COR-L47 (cell line): ENCODE data around the gene ASCC3.
A peak's percentile ranks its signal among the peaks of the same experiment; 100 is the strongest.
"Not testable (repeated sequence)": the region's sequence is repeated elsewhere in the genome, so short reads cannot be mapped to it uniquely, and the experiment has no call there.

Experiments
- DNase-seq: peaks from one replicate; lab custom pipeline; 2025; lab: John Stamatoyannopoulos, UW

Gene ASCC3

GRCh38 chr6:100880853-100881706 is at the start of gene ASCC3:
Gene ASCC3, minus strand, starts transcription at chr6:100881329. Its CDS starts 13,332 bp downstream, at chr6:100867997.
- DNase-seq: peak; percentile 68

GRCh38 chr6:100925749-100926148 is 44.6 kb upstream of the ASCC3 start:
- DNase-seq: no peak

- DNase-seq: no peak
Observed at GRCh38 chr6:100924534-100925227, 43.6 kb upstream of the ASCC3 start.

- no peak for DNase-seq
Observed at GRCh38 chr6:100923481-100924165, 42.5 kb upstream of the ASCC3 start.

GRCh38 chr6:100920028-100920605 is 39.0 kb upstream of the ASCC3 start:
- DNase-seq: no peak

- no peak for DNase-seq
Observed at GRCh38 chr6:100918152-100918551, 37.0 kb upstream of the ASCC3 start.

GRCh38 chr6:100915876-100916275 is 34.7 kb upstream of the ASCC3 start:
- no peak for DNase-seq

GRCh38 chr6:100913400-100914276 is 32.5 kb upstream of the ASCC3 start:
- DNase-seq: no peak

GRCh38 chr6:100906325-100906724 is 25.2 kb upstream of the ASCC3 start:
- no peak for DNase-seq

- no peak for DNase-seq
Observed at GRCh38 chr6:100905067-100905466, 23.9 kb upstream of the ASCC3 start.

- no peak for DNase-seq
Observed at GRCh38 chr6:100904316-100904715, 23.2 kb upstream of the ASCC3 start.

- no peak for DNase-seq
Observed at GRCh38 chr6:100901582-100901981, 20.5 kb upstream of the ASCC3 start.

GRCh38 chr6:100899202-100899601 is 18.1 kb upstream of the ASCC3 start:
- DNase-seq: no peak

GRCh38 chr6:100897671-100898070 is 16.5 kb upstream of the ASCC3 start:
- no peak for DNase-seq

GRCh38 chr6:100893743-100894142 is 12.6 kb upstream of the ASCC3 start:
- DNase-seq: no peak

GRCh38 chr6:100892693-100893092 is 11.6 kb upstream of the ASCC3 start:
- DNase-seq: no peak

- DNase-seq: no peak
Observed at GRCh38 chr6:100892116-100892515, 11.0 kb upstream of the ASCC3 start.

- no peak for DNase-seq
Observed at GRCh38 chr6:100891079-100891478, 9.9 kb upstream of the ASCC3 start.

GRCh38 chr6:100890646-100891045 is 9.5 kb upstream of the ASCC3 start:
- DNase-seq: not testable (repeated sequence)

GRCh38 chr6:100889351-100889750 is 8.2 kb upstream of the ASCC3 start:
- DNase-seq: no peak

- DNase-seq: no peak
Observed at GRCh38 chr6:100886076-100886475, 4.9 kb upstream of the ASCC3 start.
